Thyroid gland (tissue), 4 donors: ENCODE data around the gene ADSS1.

Experiments
- POLR2A ChIP-seq, 2 donors: fragments of 450-650 bp; IDR thresholded peaks; one replicate each; pipeline ENCODE4 v1.6.1; 2017; ENCODE audit warnings: antibody characterized with exemption in 2 of 2, mild to moderate bottlenecking in 2 of 2, moderate library complexity in 1 of 2
- TF ChIP-seq, protein P1 (sequence below), 6 experiments: fragments of 200-600 bp in 3 of 6; fragments of 450-650 bp in 3 of 6; sonication (generic) in 3 of 6; IDR thresholded peaks; one replicate each; pipeline ENCODE4 v1.5.1; 2016 to 2019; ENCODE audit warnings: antibody characterized with exemption in 6 of 6, mild to moderate bottlenecking in 2 of 6, inconsistent platforms in 1 of 6, moderate library complexity in 1 of 6

DNA sequence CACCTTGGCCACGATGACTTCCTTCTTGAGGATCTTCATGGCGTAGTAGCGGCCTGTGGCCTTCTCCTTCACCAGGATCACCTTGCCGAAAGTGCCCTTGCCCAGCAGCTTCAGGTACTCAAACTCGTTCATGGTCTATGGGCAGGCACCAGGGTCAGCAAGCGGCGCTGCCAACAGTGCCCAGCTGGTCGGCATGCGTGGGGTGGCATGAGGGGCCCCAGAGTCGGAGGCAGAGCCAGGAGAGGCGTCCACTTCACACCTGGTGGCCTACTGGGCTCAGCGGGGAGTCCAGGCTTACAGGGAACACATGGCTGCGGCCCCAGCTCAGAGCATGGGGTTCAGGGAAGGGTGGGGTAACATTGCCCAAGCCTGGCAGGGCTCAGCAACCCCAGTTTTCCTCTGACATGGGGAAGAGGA lies 51.1 kb downstream of the ADSS1 start:
- TF ChIP-seq, protein P1, sequence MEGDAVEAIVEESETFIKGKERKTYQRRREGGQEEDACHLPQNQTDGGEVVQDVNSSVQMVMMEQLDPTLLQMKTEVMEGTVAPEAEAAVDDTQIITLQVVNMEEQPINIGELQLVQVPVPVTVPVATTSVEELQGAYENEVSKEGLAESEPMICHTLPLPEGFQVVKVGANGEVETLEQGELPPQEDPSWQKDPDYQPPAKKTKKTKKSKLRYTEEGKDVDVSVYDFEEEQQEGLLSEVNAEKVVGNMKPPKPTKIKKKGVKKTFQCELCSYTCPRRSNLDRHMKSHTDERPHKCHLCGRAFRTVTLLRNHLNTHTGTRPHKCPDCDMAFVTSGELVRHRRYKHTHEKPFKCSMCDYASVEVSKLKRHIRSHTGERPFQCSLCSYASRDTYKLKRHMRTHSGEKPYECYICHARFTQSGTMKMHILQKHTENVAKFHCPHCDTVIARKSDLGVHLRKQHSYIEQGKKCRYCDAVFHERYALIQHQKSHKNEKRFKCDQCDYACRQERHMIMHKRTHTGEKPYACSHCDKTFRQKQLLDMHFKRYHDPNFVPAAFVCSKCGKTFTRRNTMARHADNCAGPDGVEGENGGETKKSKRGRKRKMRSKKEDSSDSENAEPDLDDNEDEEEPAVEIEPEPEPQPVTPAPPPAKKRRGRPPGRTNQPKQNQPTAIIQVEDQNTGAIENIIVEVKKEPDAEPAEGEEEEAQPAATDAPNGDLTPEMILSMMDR (IDR thresholded peaks at IDR 0.05): no peak
- TF ChIP-seq POLR2A (IDR thresholded peaks at IDR 0.05): no peak
